Hepatic stellate cell (primary cell): ENCODE measurements around the gene TMIE.

Experiments used
- DNase-seq: peaks from one replicate; pipeline ENCODE4 v3.0.0; 2011; ENCODE audit warnings: low spot score

The TMIE gene

GRCh38 chr3:46669191-46669999 lies 31.8 kb upstream of the TMIE start:
- peak; percentile 10 for DNase-seq

GRCh38 chr3:46670000-46670890 lies 30.9 kb upstream of the TMIE start:
- DNase-seq: no peak

GRCh38 chr3:46670891-46671427 lies 30.2 kb upstream of the TMIE start:
- DNase-seq: no peak

- no peak for DNase-seq
Measured at GRCh38 chr3:46671541-46672348, 29.4 kb upstream of the TMIE start.

- no peak for DNase-seq
Measured at GRCh38 chr3:46672349-46672695, 28.9 kb upstream of the TMIE start.

- DNase-seq: no peak
Measured at GRCh38 chr3:46673151-46674030, 27.8 kb upstream of the TMIE start.

- no peak for DNase-seq
Measured at GRCh38 chr3:46674031-46674845, 27.0 kb upstream of the TMIE start.

- no peak for DNase-seq
Measured at GRCh38 chr3:46675426-46675825, 25.8 kb upstream of the TMIE start.

- DNase-seq: peak; percentile 50
Measured at GRCh38 chr3:46675843-46676567, 25.2 kb upstream of the TMIE start.

- DNase-seq: no peak
Measured at GRCh38 chr3:46676601-46677410, 24.4 kb upstream of the TMIE start.

- DNase-seq: peak; percentile 92
Measured at GRCh38 chr3:46677411-46677726, 23.8 kb upstream of the TMIE start.

GRCh38 chr3:46678280-46678679 lies 22.9 kb upstream of the TMIE start:
- DNase-seq: no peak

- DNase-seq: no peak
Measured at GRCh38 chr3:46679681-46680080, 21.5 kb upstream of the TMIE start.

GRCh38 chr3:46680298-46680826 lies 20.8 kb upstream of the TMIE start:
- DNase-seq: no peak

GRCh38 chr3:46681387-46681786 lies 19.8 kb upstream of the TMIE start:
- DNase-seq: no peak

GRCh38 chr3:46681856-46682540 lies 19.2 kb upstream of the TMIE start:
- DNase-seq: no peak

GRCh38 chr3:46682974-46683373 lies 18.2 kb upstream of the TMIE start:
- DNase-seq: no peak

- DNase-seq: no peak
Measured at GRCh38 chr3:46684891-46685290, 16.3 kb upstream of the TMIE start.
